GM23338 (cell line): ENCODE results near the gene NANOGP8. TPM values are rescaled to one million over a fixed set of nuclear protein-coding genes. Genes with fewer than 3 reads are reported as not detected.

Experiments
- ATAC-seq: fragments of 200-7000 bp; cut with Tn5 transposase; 3 replicates; pipeline ENCODE4 v1.9.1; 2020
- DNase-seq: peaks from one replicate; pipeline ENCODE4 v3.0.0-alpha.2; 2015; ENCODE audit warnings: low spot score
- H2AFZ ChIP-seq: fragments of 200-600 bp; sonication (generic); 2 replicates; pipeline ENCODE4 v1.8.0; 2016; ENCODE audit warnings: antibody characterized with exemption, mild to moderate bottlenecking, moderate library complexity
- H3F3A ChIP-seq: fragments of 200-600 bp; sonication (generic); replicated peaks from 2 replicates; pipeline ENCODE4 v1.8.0; 2017; ENCODE audit warnings: antibody characterized with exemption, mixed run types, low read depth
- H3K27ac ChIP-seq: fragments of 200-600 bp; sonication (generic); 2 replicates; pipeline ENCODE4 v1.6.1; 2016; ENCODE audit warnings: low read depth
- H3K27me3 ChIP-seq: fragments of 200-600 bp; sonication (generic); 2 replicates; pipeline ENCODE4 v1.8.0; 2016; ENCODE audit warnings: mild to moderate bottlenecking, mixed run types, moderate library complexity; ENCODE audit not compliant: insufficient read depth
- H3K36me3 ChIP-seq: fragments of 200-600 bp; sonication (generic); 2 replicates; pipeline ENCODE4 v1.8.0; 2016; ENCODE audit warnings: mild to moderate bottlenecking; ENCODE audit not compliant: insufficient read depth
- H3K4me1 ChIP-seq: fragments of 200-600 bp; sonication (generic); 2 replicates; pipeline ENCODE4 v1.8.0; 2016; ENCODE audit warnings: mild to moderate bottlenecking, moderate library complexity; ENCODE audit not compliant: insufficient read depth
- H3K4me2 ChIP-seq: fragments of 200-600 bp; sonication (generic); 2 replicates; pipeline ENCODE4 v1.7.1; 2017; ENCODE audit warnings: mixed run types
- H3K4me3 ChIP-seq: fragments of 200-600 bp; sonication (generic); 2 replicates; pipeline ENCODE4 v1.6.1; 2016; ENCODE audit warnings: mixed run types
- H3K79me2 ChIP-seq: fragments of 200-600 bp; sonication (generic); replicated peaks from 2 replicates; pipeline ENCODE4 v1.8.0; 2017; ENCODE audit warnings: mild to moderate bottlenecking; ENCODE audit not compliant: insufficient read depth
- H3K9me2 ChIP-seq: fragments of 200-600 bp; sonication (generic); 2 replicates; pipeline ENCODE4 v1.8.0; 2017; ENCODE audit not compliant: insufficient read depth
- H4K20me1 ChIP-seq: fragments of 200-600 bp; sonication (generic); replicated peaks from 2 replicates; pipeline ENCODE4 v1.8.0; 2017; ENCODE audit warnings: mild to moderate bottlenecking; ENCODE audit not compliant: insufficient read depth
- H3K27ac Mint-ChIP-seq: 2 replicates; pipeline ENCODE4 v1.8.0; 2020; ENCODE audit warnings: inconsistent platforms, mild to moderate bottlenecking, moderate library complexity, mixed read lengths
- H3K27me3 Mint-ChIP-seq: 3 replicates; pipeline ENCODE4 v1.8.0; 2022; ENCODE audit warnings: low read depth, mild to moderate bottlenecking, moderate library complexity, mixed read lengths, inconsistent platforms; ENCODE audit not compliant: insufficient read depth, poor library complexity
- H3K36me3 Mint-ChIP-seq: 3 replicates; pipeline ENCODE4 v1.8.0; 2021; ENCODE audit warnings: low read depth, mild to moderate bottlenecking, inconsistent platforms, moderate library complexity, mixed read lengths
- H3K4me1 Mint-ChIP-seq: 3 replicates; pipeline ENCODE4 v1.8.0; 2020; ENCODE audit warnings: mild to moderate bottlenecking, inconsistent platforms, mixed read lengths
- H3K4me3 Mint-ChIP-seq: 3 replicates; pipeline ENCODE4 v1.8.0; 2021; ENCODE audit warnings: moderate library complexity, mild to moderate bottlenecking, inconsistent platforms, mixed read lengths
- H3K9me3 Mint-ChIP-seq: 3 replicates; pipeline ENCODE4 v1.8.0; 2020; ENCODE audit warnings: moderate library complexity, mild to moderate bottlenecking, inconsistent platforms, mixed read lengths
- CREB1 ChIP-seq: fragments of 250-450 bp; sonication (Bioruptor Pico); IDR thresholded peaks from 2 replicates; pipeline ENCODE4 v1.5.0; 2020; ENCODE audit warnings: low read depth, mild to moderate bottlenecking, moderate library complexity
- CTCF ChIP-seq, 2 experiments: fragments of 200-600 bp in 1 of 2; sonication (generic) in 1 of 2; conservative IDR thresholded peaks; 2 replicates each; pipeline versions ENCODE4 v1.5.1 to v1.6.1; 2016 to 2017; ENCODE audit warnings: antibody characterized with exemption in 2 of 2, low read depth in 2 of 2, mild to moderate bottlenecking in 2 of 2, moderate library complexity in 1 of 2
- EZH2phosphoT487 ChIP-seq: fragments of 200-600 bp; sonication (generic); IDR thresholded peaks from one replicate; pipeline ENCODE4 v1.8.1; 2018; ENCODE audit warnings: antibody characterized with exemption; ENCODE audit not compliant: unreplicated experiment
- NANOG ChIP-seq: IDR thresholded peaks from 2 replicates; pipeline ENCODE4 v1.6.1; 2016; ENCODE audit warnings: antibody characterized with exemption, borderline replicate concordance
- POLR2AphosphoS5 ChIP-seq: IDR thresholded peaks from 2 replicates; pipeline ENCODE4 v1.6.1; 2016; ENCODE audit warnings: antibody characterized with exemption, low read depth
- STAT1 ChIP-seq: IDR thresholded peaks from one replicate; pipeline ENCODE4 v1.6.1; 2016; ENCODE audit warnings: antibody characterized with exemption; ENCODE audit not compliant: unreplicated experiment
- ZNF462 ChIP-seq: fragments of 250-450 bp; sonication (Bioruptor Pico); IDR thresholded peaks from 2 replicates; pipeline ENCODE4 v1.5.0; 2020; ENCODE audit warnings: mild to moderate bottlenecking, moderate library complexity
- polyA plus RNA-seq: library from polyadenylated mRNA; unstranded; fragments of >200 nt; fragmentation: Nextera tagmentation; extraction: Ambion mirVana; gene quantifications from 2 replicates; pipeline ENCODE4 v1.2.1, GENCODE V29; 2016
- total RNA-seq: library from RNA; depleted of rRNA; stranded (reverse); fragments of >200 nt; shearing (Covaris generic); gene quantifications from 2 replicates; pipeline ENCODE4 v1.2.3, GENCODE V29; 2014

Gene NANOGP8
- total and polyA plus RNA-seq, 2 experiments from 2014 or later = 8.5 to 53.4 TPM

- no peak for TF ChIP-seq ZNF462 (CRISPR knock-in tag)
- TF ChIP-seq NANOG = no peak
- TF ChIP-seq STAT1 = no peak
- TF ChIP-seq POLR2AphosphoS5 = no peak
- no peak for TF ChIP-seq EZH2phosphoT487
These were observed 23.8 kb downstream of the NANOGP8 start (continued) for GRCh38 chr15:35061161-35061824.

GRCh38 chr15:35060591-35060990 is 24.5 kb downstream of the NANOGP8 start:
- DNase-seq (no peak), ATAC-seq (no peak)
- Histone ChIP-seq H3K36me3 (no peaks in the 10 kb centered on the region), H3K9me2 (no peaks in the 10 kb centered on the region), H3K4me2 (peak overlapping the region; percentile 72; the same call in 1 of the 2 replicates), H4K20me1 (no peaks in the 10 kb centered on the region), H3K79me2 (no peaks in the 10 kb centered on the region), H3K27ac (peak overlapping the region; percentile 95), H2AFZ (no peak overlapping the region), H3K4me3 (no peak overlapping the region), H3F3A (peaks cover 5% of the 10 kb centered on the region), H3K4me1 (peaks cover 60% of the 10 kb centered on the region), H3K27me3 (no peaks in the 10 kb centered on the region)
- Mint-ChIP-seq H3K9me3 (peaks cover 4% of the 10 kb centered on the region; the same call in 1 of the 3 replicates), H3K4me1 (peaks cover 49% of the 10 kb centered on the region), H3K27ac (peak overlapping the region; percentile 93), H3K4me3 (no peak overlapping the region), H3K27me3 (peaks cover 8% of the 10 kb centered on the region), H3K36me3 (peaks cover 7% of the 10 kb centered on the region)
- no peak for TF ChIP-seq EZH2phosphoT487
- TF ChIP-seq NANOG = no peak
- TF ChIP-seq CREB1 (CRISPR knock-in tag) = no peak
- no peak for TF ChIP-seq CTCF (conservative IDR thresholded peaks at IDR 0.05; ENCODE audit: low read depth in 2 of 2)
- TF ChIP-seq ZNF462 (CRISPR knock-in tag) = no peak
